ENCODE data around the gene UFL1.

GRCh38 chr6:96478695-96479094 is 42.9 kb upstream of the UFL1 start:
- TF ChIP-seq POLR2A (IDR thresholded peaks at IDR 0.05; ENCODE audit: low read length) (no peak), GATA1 (IDR thresholded peaks at IDR 0.05; ENCODE audit: low read depth, low read length) (no peak)

Data from erythroblast (primary cell).